IMR-90 (cell line): ENCODE measurements around the gene ERCC5. TPM values are rescaled to one million over a fixed set of nuclear protein-coding genes. Genes with fewer than 3 reads are reported as not detected.
A peak's percentile ranks its signal among the peaks of the same experiment; 100 is the strongest.

Experiments
- ATAC-seq: fragments of 200-7000 bp; cut with Tn5 transposase; 2 replicates; pipeline ENCODE4 v1.9.1; 2020; ENCODE audit warnings: low read depth, mild to moderate bottlenecking, moderate library complexity
- BruUV-seq: library from RNA; stranded (reverse); fragments of 400-500 nt; replicated peaks from 2 replicates; lab custom pipeline; 2021; lab: Mats Ljungman, UMichigan
- CTCF ChIA-PET: fragments of 300-600 bp; formaldehyde crosslinking; extraction: SDS; loops from one replicate; lab custom pipeline; 2021; ENCODE audit warnings: antibody characterized with exemption; lab: Yijun Ruan, JAX
- POLR2A ChIA-PET: fragments of 300-600 bp; sonication (Branson Sonifier 250); formaldehyde crosslinking; loops from one replicate; lab custom pipeline; 2022; ENCODE audit warnings: antibody characterized with exemption; ENCODE audit not compliant: unreplicated experiment; lab: Charles Lee
- DNase-seq: peaks from one replicate; pipeline ENCODE4 v3.0.0; 2013
- H2AFZ ChIP-seq: replicated peaks from 2 replicates; pipeline ENCODE3; 2013; ENCODE audit warnings: low read length, mild to moderate bottlenecking; ENCODE audit not compliant: poor library complexity
- H2AK5ac ChIP-seq: 2 replicates; pipeline ENCODE4 v1.6.1; 2013; ENCODE audit warnings: low read depth, low read length, inconsistent platforms
- H2AK9ac ChIP-seq: replicated peaks from 2 replicates; pipeline ENCODE3; 2013; ENCODE audit warnings: mild to moderate bottlenecking, low read depth, low read length, moderate library complexity; ENCODE audit not compliant: poor library complexity
- H2BK120ac ChIP-seq: 2 replicates; pipeline ENCODE4 v1.6.1; 2013; ENCODE audit warnings: low read depth, low read length, inconsistent platforms
- H2BK15ac ChIP-seq: 3 replicates; pipeline ENCODE4 v1.6.1; 2013; ENCODE audit warnings: low read depth, low read length, inconsistent platforms
- H2BK20ac ChIP-seq: 2 replicates; pipeline ENCODE4 v1.6.1; 2013; ENCODE audit warnings: low read depth, mild to moderate bottlenecking, inconsistent platforms, low read length, moderate library complexity
- H2BK5ac ChIP-seq: 2 replicates; pipeline ENCODE4 v1.6.1; 2013; ENCODE audit warnings: mild to moderate bottlenecking, low read depth, low read length, inconsistent platforms; ENCODE audit not compliant: poor library complexity, severe bottlenecking
- H3K14ac ChIP-seq: replicated peaks from 2 replicates; pipeline ENCODE4 v1.6.1; 2013; ENCODE audit warnings: low read depth, low read length, inconsistent platforms
- H3K18ac ChIP-seq: 2 replicates; pipeline ENCODE4 v1.6.1; 2013; ENCODE audit warnings: low read depth, low read length, control low read depth
- H3K23ac ChIP-seq: 2 replicates; pipeline ENCODE4 v1.6.1; 2013; ENCODE audit warnings: low read depth, low read length, inconsistent platforms
- H3K27ac ChIP-seq: 2 replicates; pipeline ENCODE4 v1.5.1; 2013; ENCODE audit warnings: mild to moderate bottlenecking, control low read depth, low read length; ENCODE audit not compliant: insufficient read depth
- H3K27me3 ChIP-seq: 2 replicates; pipeline ENCODE4 v1.6.1; 2013; ENCODE audit warnings: low read length; ENCODE audit not compliant: control insufficient read depth, insufficient read depth
- H3K36me3 ChIP-seq: 2 replicates; pipeline ENCODE4 v1.6.1; 2013; ENCODE audit warnings: low read length, mixed read lengths; ENCODE audit not compliant: control insufficient read depth, insufficient read depth
- H3K4ac ChIP-seq: 2 replicates; pipeline ENCODE4 v1.6.1; 2013; ENCODE audit warnings: low read depth, low read length, inconsistent platforms
- H3K4me1 ChIP-seq: 2 replicates; pipeline ENCODE4 v1.6.1; 2013; ENCODE audit warnings: low read length, mixed read lengths; ENCODE audit not compliant: control insufficient read depth, insufficient read depth
- H3K4me2 ChIP-seq: 2 replicates; pipeline ENCODE4 v1.6.1; 2013; ENCODE audit warnings: low read depth, mild to moderate bottlenecking, control low read depth, low read length, moderate library complexity
- H3K4me3 ChIP-seq: 2 replicates; pipeline ENCODE4 v1.5.1; 2013; ENCODE audit warnings: low read depth, mild to moderate bottlenecking, control low read depth, low read length, moderate library complexity; ENCODE audit not compliant: insufficient read depth
- H3K56ac ChIP-seq: 2 replicates; pipeline ENCODE4 v1.6.1; 2013; ENCODE audit warnings: low read length, inconsistent platforms; ENCODE audit not compliant: insufficient read depth; ENCODE audit errors: extremely low read depth
- H3K79me1 ChIP-seq, 2 experiments: 2 replicates each; pipeline ENCODE4 v1.6.1; 2013; ENCODE audit warnings: low read length in 2 of 2, inconsistent platforms in 1 of 2, low read depth in 1 of 2
- H3K9ac ChIP-seq: 2 replicates; pipeline ENCODE4 v1.6.1; 2013; ENCODE audit warnings: low read depth, low read length, control low read depth
- H3K9me1 ChIP-seq: 2 replicates; pipeline ENCODE4 v1.6.1; 2013; ENCODE audit warnings: low read length, inconsistent platforms; ENCODE audit not compliant: insufficient read depth
- H3K9me3 ChIP-seq: 2 replicates; pipeline ENCODE4 v1.6.1; 2013; ENCODE audit warnings: low read length; ENCODE audit not compliant: control insufficient read depth, insufficient read depth
- H4K20me1 ChIP-seq: 2 replicates; pipeline ENCODE4 v1.6.1; 2013; ENCODE audit warnings: low read length, inconsistent platforms; ENCODE audit not compliant: insufficient read depth
- H4K5ac ChIP-seq: 2 replicates; pipeline ENCODE4 v1.6.1; 2013; ENCODE audit warnings: mild to moderate bottlenecking, low read depth, low read length, control low read depth
- H4K8ac ChIP-seq, 2 experiments: 2 replicates each; pipeline ENCODE4 v1.6.1; 2013; ENCODE audit warnings: low read depth in 2 of 2, low read length in 2 of 2, control low read depth in 1 of 2, inconsistent platforms in 1 of 2
- H4K91ac ChIP-seq: 2 replicates; pipeline ENCODE4 v1.6.1; 2013; ENCODE audit warnings: low read depth, low read length, inconsistent platforms; ENCODE audit not compliant: insufficient read depth
- BHLHE40 ChIP-seq: fragments of 150-350 bp; IDR thresholded peaks from 2 replicates; pipeline ENCODE4 v1.6.1; 2016; ENCODE audit warnings: mild to moderate bottlenecking, low read depth, low read length
- FOS ChIP-seq: fragments of 150-350 bp; IDR thresholded peaks from 2 replicates; pipeline ENCODE4 v1.6.1; 2016; ENCODE audit warnings: low read depth, low read length
- MAFK ChIP-seq: IDR thresholded peaks from 2 replicates; pipeline ENCODE4 v1.6.1; 2012; ENCODE audit warnings: low read depth, low read length, improper control_type of control experiment
- RAD21 ChIP-seq: IDR thresholded peaks from 2 replicates; pipeline ENCODE4 v1.6.1; 2012; ENCODE audit warnings: low read length, improper control_type of control experiment
- RCOR1 ChIP-seq: IDR thresholded peaks from 2 replicates; pipeline ENCODE4 v1.6.1; 2012; ENCODE audit warnings: mild to moderate bottlenecking, low read length, improper control_type of control experiment; ENCODE audit not compliant: insufficient replicate concordance
- WGBS, 2 experiments: methylation state at CpG; one replicate each; pipeline versions ENCODE4 v1.1.5 to v1.1.7; 2013; ENCODE audit warnings: missing lambda C conversion rate in 2 of 2; ENCODE audit not compliant: insufficient read length in 1 of 2; ENCODE audit errors: extremely low coverage in 2 of 2; 5-methylcytosine and 5-hydroxymethylcytosine counted together
- dilution Hi-C: fragments of 300-500 bp; cut with HindIII; formaldehyde crosslinking; loops from one replicate; pipeline ENCODE4 v1.14.3; 2018; ENCODE audit warnings: low sequenced_read_pairs; ENCODE audit not compliant: unreplicated experiment
- in situ Hi-C: fragments of 300-500 bp; cut with MboI; formaldehyde crosslinking; loops from 3 replicates; pipeline ENCODE4 v1.14.3; 2019; ENCODE audit warnings: low sequenced_read_pairs, inconsistent platforms, mixed read lengths
- intact Hi-C: fragments of 100-400 bp; cut with micrococcal nuclease; formaldehyde crosslinking; loops from 2 replicates; pipeline ENCODE4 v1.10.0; 2022
- polyA plus RNA-seq, 3 experiments: library from polyadenylated mRNA; depleted of rRNA; stranded (reverse); fragments of >200 nt; gene quantifications; 2 replicates each; pipeline ENCODE4 v1.2.3, GENCODE V29; 2012; ENCODE audit warnings: low replicate concordance in 1 of 3
- total RNA-seq: library from RNA; depleted of rRNA; stranded (reverse); fragments of >200 nt; gene quantifications from 2 replicates; pipeline ENCODE4 v1.2.3, GENCODE V29; 2012
- TF ChIP-seq, protein P1 (sequence below): conservative IDR thresholded peaks from 2 replicates; pipeline ENCODE4 v1.5.1; 2012; ENCODE audit warnings: mild to moderate bottlenecking, low read depth, low read length, improper control_type of control experiment

Gene ERCC5
- total and polyA plus RNA-seq, 2 of the 4 experiments (the other 2 are of a cell fraction): 29.7 to 34.4 TPM

DNA sequence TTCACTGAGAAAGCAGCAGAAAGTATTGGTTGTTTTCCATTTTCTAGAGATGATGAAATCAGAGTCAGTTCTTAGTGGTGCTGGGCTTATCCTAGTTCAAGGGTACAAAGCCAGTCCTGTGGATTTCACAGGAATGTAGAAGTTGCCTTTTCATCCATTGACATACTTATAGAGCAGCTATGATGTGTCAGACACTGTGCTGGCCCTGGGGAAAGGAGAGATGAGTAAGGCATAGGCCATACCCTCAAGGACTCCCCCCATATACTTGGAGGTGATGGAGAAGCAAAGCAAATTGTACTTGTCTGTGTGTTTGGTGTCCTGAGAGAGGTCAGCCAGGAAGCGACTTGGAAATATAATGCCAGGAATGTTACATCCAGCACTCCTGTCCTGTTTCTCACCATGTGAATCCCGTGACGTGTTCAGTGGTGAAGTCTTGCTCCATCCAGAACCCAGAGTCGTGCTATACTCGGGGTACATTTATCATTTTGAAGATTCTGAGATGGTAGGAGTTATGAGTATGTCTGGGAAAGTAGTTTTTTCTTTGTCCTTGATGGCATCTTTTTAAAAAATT lies 22.6 kb downstream of the ERCC5 start:
- Histone ChIP-seq H3K4me3 (no peak overlapping the region), H3K9ac (no peak overlapping the region), H3K27me3 (no peaks in the 10 kb centered on the region), H3K18ac (no peak overlapping the region), H3K4me1 (peaks cover 4% of the 10 kb centered on the region), H3K4ac (no peak overlapping the region), H2BK120ac (no peak overlapping the region), H2BK5ac (no peak overlapping the region), H2BK15ac (no peak overlapping the region), H3K9me3 (no peaks in the 10 kb centered on the region; the same call in 1 of the 2 replicates), H3K9me1 (no peaks in the 10 kb centered on the region; the same call in 1 of the 2 replicates), H2BK20ac (no peak overlapping the region), H3K79me1 (peaks cover 11 to 12% of the 10 kb centered on the region in 2 experiments; a peak in 2 of 4 replicates), H2AFZ (no peak overlapping the region), H2AK9ac (no peak overlapping the region), H3K36me3 (peaks cover 39% of the 10 kb centered on the region), H3K4me2 (no peak overlapping the region), H3K23ac (no peak overlapping the region), H2AK5ac (no peak overlapping the region), H4K5ac (no peak overlapping the region), H3K27ac (no peak overlapping the region), H3K14ac (no peak overlapping the region), H4K91ac (no peak overlapping the region), H4K20me1 (peaks cover 14% of the 10 kb centered on the region; the same call in 1 of the 2 replicates), H3K56ac (no peak overlapping the region), H4K8ac (no peak overlapping the region)
- dilution Hi-C loops: no loop called here
- no TSS peak for BruUV-seq
- ChIA-PET CTCF (no interaction called here), POLR2A (no interaction called here)
- no CpG with 5 or more reads among the region's 5 CpGs for WGBS, 2 experiments
- no peak for TF ChIP-seq RAD21
- TF ChIP-seq, protein P1, sequence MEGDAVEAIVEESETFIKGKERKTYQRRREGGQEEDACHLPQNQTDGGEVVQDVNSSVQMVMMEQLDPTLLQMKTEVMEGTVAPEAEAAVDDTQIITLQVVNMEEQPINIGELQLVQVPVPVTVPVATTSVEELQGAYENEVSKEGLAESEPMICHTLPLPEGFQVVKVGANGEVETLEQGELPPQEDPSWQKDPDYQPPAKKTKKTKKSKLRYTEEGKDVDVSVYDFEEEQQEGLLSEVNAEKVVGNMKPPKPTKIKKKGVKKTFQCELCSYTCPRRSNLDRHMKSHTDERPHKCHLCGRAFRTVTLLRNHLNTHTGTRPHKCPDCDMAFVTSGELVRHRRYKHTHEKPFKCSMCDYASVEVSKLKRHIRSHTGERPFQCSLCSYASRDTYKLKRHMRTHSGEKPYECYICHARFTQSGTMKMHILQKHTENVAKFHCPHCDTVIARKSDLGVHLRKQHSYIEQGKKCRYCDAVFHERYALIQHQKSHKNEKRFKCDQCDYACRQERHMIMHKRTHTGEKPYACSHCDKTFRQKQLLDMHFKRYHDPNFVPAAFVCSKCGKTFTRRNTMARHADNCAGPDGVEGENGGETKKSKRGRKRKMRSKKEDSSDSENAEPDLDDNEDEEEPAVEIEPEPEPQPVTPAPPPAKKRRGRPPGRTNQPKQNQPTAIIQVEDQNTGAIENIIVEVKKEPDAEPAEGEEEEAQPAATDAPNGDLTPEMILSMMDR: no peak
- TF ChIP-seq BHLHE40: no peak
- TF ChIP-seq MAFK: no peak
- no peak for TF ChIP-seq FOS
- no peak for TF ChIP-seq RCOR1
- ATAC-seq (no peak), DNase-seq (peak; percentile 35)
- in situ Hi-C loops: no loop called here
- intact Hi-C loops: no loop called here
